ENCODE results near the gene ZFX.

ZFX gene

GRCh38 chrX:24200133-24200532 is 50.6 kb downstream of the ZFX start:
- H3K4me1 Mint-ChIP-seq (ENCODE audit: low read depth), result peaks cover 32% of the 10 kb centered on the region
- H3K27ac Mint-ChIP-seq, result no peak overlapping the region
- H3K27me3 Mint-ChIP-seq, result no peaks in the 10 kb centered on the region
- intact Hi-C loops (cut with micrococcal nuclease), result no loop called here
- peaks cover 61% of the 10 kb centered on the region for H3K36me3 Mint-ChIP-seq (ENCODE audit: low read depth)
- no peak overlapping the region for H3K4me3 Mint-ChIP-seq
- no peaks in the 10 kb centered on the region for H3K9me3 Mint-ChIP-seq

GRCh38 chrX:24201216-24201615 is 51.7 kb downstream of the ZFX start:
- H3K4me3 Mint-ChIP-seq, result no peak overlapping the region
- H3K4me1 Mint-ChIP-seq (ENCODE audit: low read depth), result peaks cover 32% of the 10 kb centered on the region
- no peaks in the 10 kb centered on the region for H3K9me3 Mint-ChIP-seq
- H3K27ac Mint-ChIP-seq, result no peak overlapping the region
- intact Hi-C loops (cut with micrococcal nuclease), result no loop called here
- peaks cover 51% of the 10 kb centered on the region for H3K36me3 Mint-ChIP-seq (ENCODE audit: low read depth)
- H3K27me3 Mint-ChIP-seq, result no peaks in the 10 kb centered on the region

GRCh38 chrX:24202465-24203031 is 53.0 kb downstream of the ZFX start:
- peaks cover 32% of the 10 kb centered on the region for H3K4me1 Mint-ChIP-seq (ENCODE audit: low read depth)
- H3K36me3 Mint-ChIP-seq (ENCODE audit: low read depth), result peaks cover 42% of the 10 kb centered on the region
- no peak overlapping the region for H3K27ac Mint-ChIP-seq
- no peaks in the 10 kb centered on the region for H3K27me3 Mint-ChIP-seq
- no peaks in the 10 kb centered on the region for H3K9me3 Mint-ChIP-seq
- intact Hi-C loops (cut with micrococcal nuclease), result no loop called here
- no peak overlapping the region for H3K4me3 Mint-ChIP-seq

GRCh38 chrX:24203072-24203808 is 53.7 kb downstream of the ZFX start:
- intact Hi-C loops (cut with micrococcal nuclease), result no loop called here
- Mint-ChIP-seq H3K36me3 (ENCODE audit: low read depth) (peaks cover 49% of the 10 kb centered on the region), H3K27ac (no peak overlapping the region), H3K9me3 (no peaks in the 10 kb centered on the region), H3K4me1 (ENCODE audit: low read depth) (peaks cover 32% of the 10 kb centered on the region), H3K27me3 (no peaks in the 10 kb centered on the region), H3K4me3 (no peak overlapping the region)

GRCh38 chrX:24204331-24204730 is 54.8 kb downstream of the ZFX start:
- peaks cover 41% of the 10 kb centered on the region for H3K36me3 Mint-ChIP-seq (ENCODE audit: low read depth)
- H3K9me3 Mint-ChIP-seq, result no peaks in the 10 kb centered on the region
- H3K4me3 Mint-ChIP-seq, result no peak overlapping the region
- H3K27me3 Mint-ChIP-seq, result no peaks in the 10 kb centered on the region
- H3K27ac Mint-ChIP-seq, result no peak overlapping the region
- peaks cover 26% of the 10 kb centered on the region for H3K4me1 Mint-ChIP-seq (ENCODE audit: low read depth)
- intact Hi-C loops (cut with micrococcal nuclease), result no loop called here

- no peaks in the 10 kb centered on the region for H3K27me3 Mint-ChIP-seq
- peaks cover 45% of the 10 kb centered on the region for H3K36me3 Mint-ChIP-seq (ENCODE audit: low read depth)
- H3K4me1 Mint-ChIP-seq (ENCODE audit: low read depth), result peaks cover 23% of the 10 kb centered on the region
- H3K9me3 Mint-ChIP-seq, result no peaks in the 10 kb centered on the region
- no peak overlapping the region for H3K27ac Mint-ChIP-seq
- no peak overlapping the region for H3K4me3 Mint-ChIP-seq
- intact Hi-C loops (cut with micrococcal nuclease), result no loop called here
These were observed 55.4 kb downstream of the ZFX start for GRCh38 chrX:24204958-24205357.

- H3K27me3 Mint-ChIP-seq, result no peaks in the 10 kb centered on the region
- H3K4me3 Mint-ChIP-seq, result no peak overlapping the region
- intact Hi-C loops (cut with micrococcal nuclease), result no loop called here
- no peaks in the 10 kb centered on the region for H3K9me3 Mint-ChIP-seq
- H3K27ac Mint-ChIP-seq, result no peak overlapping the region
- H3K36me3 Mint-ChIP-seq (ENCODE audit: low read depth), result peaks cover 43% of the 10 kb centered on the region
- H3K4me1 Mint-ChIP-seq (ENCODE audit: low read depth), result peaks cover 11% of the 10 kb centered on the region
These were observed 58.3 kb downstream of the ZFX start for GRCh38 chrX:24207826-24208225.

GRCh38 chrX:24208496-24209240 is 59.1 kb downstream of the ZFX start:
- Mint-ChIP-seq H3K9me3 (no peaks in the 10 kb centered on the region), H3K27ac (no peak overlapping the region), H3K4me3 (no peak overlapping the region), H3K36me3 (ENCODE audit: low read depth) (peaks cover 40% of the 10 kb centered on the region), H3K4me1 (ENCODE audit: low read depth) (peaks cover 2% of the 10 kb centered on the region), H3K27me3 (no peaks in the 10 kb centered on the region)
- intact Hi-C loops (cut with micrococcal nuclease), result no loop called here

GRCh38 chrX:24210190-24210589 is 60.7 kb downstream of the ZFX start:
- Mint-ChIP-seq H3K4me3 (no peak overlapping the region), H3K27ac (no peak overlapping the region), H3K36me3 (ENCODE audit: low read depth) (peaks cover 37% of the 10 kb centered on the region), H3K27me3 (no peaks in the 10 kb centered on the region), H3K4me1 (ENCODE audit: low read depth) (no peaks in the 10 kb centered on the region), H3K9me3 (no peaks in the 10 kb centered on the region)
- intact Hi-C loops (cut with micrococcal nuclease), result no loop called here

- Mint-ChIP-seq H3K4me1 (ENCODE audit: low read depth) (no peaks in the 10 kb centered on the region), H3K9me3 (no peaks in the 10 kb centered on the region), H3K27me3 (no peaks in the 10 kb centered on the region), H3K4me3 (no peak overlapping the region), H3K36me3 (ENCODE audit: low read depth) (peaks cover 24% of the 10 kb centered on the region), H3K27ac (no peak overlapping the region)
- intact Hi-C loops (cut with micrococcal nuclease), result no loop called here
These were observed 65.0 kb downstream of the ZFX start for GRCh38 chrX:24214568-24214967.

GRCh38 chrX:24215272-24215671 is 65.7 kb downstream of the ZFX start:
- H3K4me3 Mint-ChIP-seq, result no peak overlapping the region
- no peaks in the 10 kb centered on the region for H3K4me1 Mint-ChIP-seq (ENCODE audit: low read depth)
- no peaks in the 10 kb centered on the region for H3K27me3 Mint-ChIP-seq
- H3K27ac Mint-ChIP-seq, result no peak overlapping the region
- H3K9me3 Mint-ChIP-seq, result no peaks in the 10 kb centered on the region
- intact Hi-C loops (cut with micrococcal nuclease), result no loop called here
- H3K36me3 Mint-ChIP-seq (ENCODE audit: low read depth), result peaks cover 17% of the 10 kb centered on the region

GRCh38 chrX:24216037-24216436 is 66.5 kb downstream of the ZFX start:
- Mint-ChIP-seq H3K4me1 (ENCODE audit: low read depth) (no peaks in the 10 kb centered on the region), H3K9me3 (no peaks in the 10 kb centered on the region), H3K27ac (no peak overlapping the region), H3K4me3 (no peak overlapping the region), H3K27me3 (no peaks in the 10 kb centered on the region), H3K36me3 (ENCODE audit: low read depth) (peaks cover 9% of the 10 kb centered on the region)
- intact Hi-C loops (cut with micrococcal nuclease), result no loop called here

GRCh38 chrX:24216827-24217226 is 67.3 kb downstream of the ZFX start:
- Mint-ChIP-seq H3K4me3 (no peak overlapping the region), H3K27me3 (no peaks in the 10 kb centered on the region), H3K9me3 (no peaks in the 10 kb centered on the region), H3K27ac (no peak overlapping the region), H3K4me1 (ENCODE audit: low read depth) (no peaks in the 10 kb centered on the region), H3K36me3 (ENCODE audit: low read depth) (peaks cover 7% of the 10 kb centered on the region)
- intact Hi-C loops (cut with micrococcal nuclease), result no loop called here

- Mint-ChIP-seq H3K27me3 (no peaks in the 10 kb centered on the region), H3K36me3 (ENCODE audit: low read depth) (no peaks in the 10 kb centered on the region), H3K4me3 (no peak overlapping the region), H3K4me1 (ENCODE audit: low read depth) (no peaks in the 10 kb centered on the region), H3K27ac (no peak overlapping the region), H3K9me3 (no peaks in the 10 kb centered on the region)
- intact Hi-C loops (cut with micrococcal nuclease), result no loop called here
These were observed 69.8 kb downstream of the ZFX start for GRCh38 chrX:24219320-24219719.

Data from dendritic cell treated with granulocyte-macrophage colony-stimulating factor and Interleukin-4, amounts not matched to agents 40 ng/mL and 50 ng/mL, for 4 days (primary cell).